K562 (cell line): ENCODE measurements around the gene PLEKHH2. TPM values are rescaled to one million over a fixed set of nuclear protein-coding genes. Genes with fewer than 3 reads are reported as not detected.

Source experiments
- ARID3B ChIP-seq: fragments of 250-450 bp; sonication (Bioruptor Pico); IDR thresholded peaks from 2 replicates; pipeline ENCODE4 v1.4.0; 2020; ENCODE audit warnings: borderline replicate concordance
- BRD9 ChIP-seq: fragments of 450-650 bp; IDR thresholded peaks from 2 replicates; pipeline ENCODE4 v1.6.1; 2018; ENCODE audit warnings: low read depth; ENCODE audit not compliant: partially characterized antibody
- CCAR2 ChIP-seq: fragments of 200-400 bp; formaldehyde crosslinking; IDR thresholded peaks from 2 replicates; pipeline ENCODE4 v1.6.1; 2017; ENCODE audit warnings: mild to moderate bottlenecking, low read depth, low read length
- GABPA ChIP-seq: fragments of 200-800 bp; sonication (Bioruptor generic); conservative IDR thresholded peaks from 2 replicates; pipeline ENCODE4 v1.6.1; 2016; ENCODE audit warnings: low read depth, missing genetic modification characterization, missing compliant biosample characterization
- ILF3 ChIP-seq: fragments of 450-650 bp; IDR thresholded peaks from 2 replicates; pipeline ENCODE4 v1.6.1; 2018; ENCODE audit warnings: antibody characterized with exemption, mild to moderate bottlenecking, moderate library complexity, borderline replicate concordance
- MLLT1 ChIP-seq, 2 experiments: fragments of 450-650 bp; IDR thresholded peaks; 2 replicates each; pipeline ENCODE4 v1.6.1; 2016
- MXD1 ChIP-seq: fragments of 250-450 bp; sonication (Bioruptor Pico); IDR thresholded peaks from 2 replicates; pipeline ENCODE4 v1.8.0; 2021; ENCODE audit warnings: borderline replicate concordance, mild to moderate bottlenecking, moderate library complexity; ENCODE audit not compliant: poor library complexity, severe bottlenecking
- NCOA2 ChIP-seq, 2 experiments: fragments of 450-650 bp; IDR thresholded peaks; 2 replicates each; pipeline ENCODE4 v1.6.1; 2018; ENCODE audit warnings: mild to moderate bottlenecking in 2 of 2, moderate library complexity in 1 of 2; ENCODE audit not compliant: partially characterized antibody in 2 of 2
- NR2C1 ChIP-seq, 2 experiments: fragments of 450-650 bp; IDR thresholded peaks; 2 replicates each; pipeline ENCODE4 v1.6.1; 2017; ENCODE audit warnings: mild to moderate bottlenecking in 2 of 2, antibody characterized with exemption in 1 of 2, inconsistent platforms in 1 of 2, missing compliant biosample characterization in 1 of 2, missing genetic modification characterization in 1 of 2
- SFPQ ChIP-seq: fragments of 200-400 bp; formaldehyde crosslinking; IDR thresholded peaks from 2 replicates; pipeline ENCODE4 v1.6.1; 2017; ENCODE audit warnings: mild to moderate bottlenecking, low read depth, low read length, moderate library complexity
- SMAD3 ChIP-seq: fragments of 450-650 bp; formaldehyde crosslinking; conservative IDR thresholded peaks from 2 replicates; pipeline ENCODE4 v1.4.0; 2020; ENCODE audit warnings: mild to moderate bottlenecking
- THRB ChIP-seq: fragments of 450-650 bp; formaldehyde crosslinking; conservative IDR thresholded peaks from 2 replicates; pipeline ENCODE4 v1.4.0; 2022; ENCODE audit warnings: mild to moderate bottlenecking, missing genetic modification characterization
- ZFP1 ChIP-seq: fragments of 450-650 bp; formaldehyde crosslinking; IDR thresholded peaks from 2 replicates; pipeline ENCODE4 v1.4.0; 2020; ENCODE audit warnings: mild to moderate bottlenecking, mixed read lengths
- ZFX ChIP-seq: sonication (generic); formaldehyde crosslinking; IDR thresholded peaks from 2 replicates; pipeline ENCODE4 v1.8.0; 2022; ENCODE audit warnings: mild to moderate bottlenecking, missing genetic modification reagents, moderate library complexity
- ZNF639 ChIP-seq, 2 experiments: fragments of 200-800 bp in 1 of 2; sonication (Bioruptor generic) in 1 of 2; sonication (generic) in 1 of 2; formaldehyde crosslinking in 1 of 2; IDR thresholded peaks in 1 of 2; conservative IDR thresholded peaks in 1 of 2; 2 replicates each; pipeline versions ENCODE4 v1.5.0 to v1.6.1; 2016 to 2020; ENCODE audit warnings: missing compliant biosample characterization in 1 of 2, missing genetic modification characterization in 1 of 2, missing genetic modification reagents in 1 of 2
- ZNF75A ChIP-seq: fragments of 450-650 bp; formaldehyde crosslinking; IDR thresholded peaks from 2 replicates; pipeline ENCODE4 v1.4.0; 2020; ENCODE audit warnings: mild to moderate bottlenecking
- ZNF77 ChIP-seq: fragments of 250-450 bp; sonication (Bioruptor Pico); IDR thresholded peaks from 2 replicates; pipeline ENCODE4 v1.5.0; 2020
- polyA plus RNA-seq, 8 experiments: library from polyadenylated mRNA; depleted of rRNA in 4 of 8; stranded (reverse) in 5 of 8; unstranded in 3 of 8; fragments of >200 nt; fragmentation: Nextera tagmentation in 2 of 8; fragmentation: Illumina TruSeq in 1 of 8; extraction: Ambion mirVana in 2 of 8; extraction: Trizol in 1 of 8; gene quantifications; 2 replicates each; pipeline versions ENCODE4 v1.2.1 to v1.2.3, GENCODE V29; 2011 to 2014; ENCODE audit warnings: inconsistent platforms in 1 of 8, missing spikeins in 1 of 8
- total RNA-seq, 7 experiments: library from RNA; depleted of rRNA in 6 of 7; stranded (reverse); fragments of >200 nt in 6 of 7; fragmentation: Illumina TruSeq in 2 of 7; extraction: Trizol in 2 of 7; gene quantifications; 2 replicates each; pipeline versions ENCODE4 v1.2.1 to v1.2.3, GENCODE V29; 2011 to 2021; ENCODE audit warnings: low replicate concordance in 1 of 7

PLEKHH2 gene
- total and polyA plus RNA-seq, 9 of the 15 experiments (the other 6 are each of a cell fraction or from before 2014, with no cell fraction given), result 0.77 to 13.5 (median 2.7) TPM

- TF ChIP-seq ZNF639 (CRISPR knock-in tag; conservative IDR thresholded peaks at IDR 0.05 in 1 of 2, IDR thresholded peaks at IDR 0.05 in 1 of 2), result peak in 1 of 2 experiments; percentile 86; a peak in 2 of 4 replicates
- TF ChIP-seq THRB (CRISPR knock-in tag), result no peak
- no peak for TF ChIP-seq SFPQ
- no peak for TF ChIP-seq SMAD3
- TF ChIP-seq BRD9, result peak; percentile 61
- no peak for TF ChIP-seq ZNF75A (CRISPR knock-in tag)
- TF ChIP-seq ILF3, result no peak
- TF ChIP-seq NCOA2 (IDR thresholded peaks at IDR 0.05; ENCODE audit: partially characterized antibody in 2 of 2), result no peak
- peak; percentile 99 for TF ChIP-seq ZFX (CRISPR knock-in tag)
- TF ChIP-seq ZFP1 (CRISPR knock-in tag), result no peak
- TF ChIP-seq ARID3B (CRISPR knock-in tag), result no peak
- peak; percentile 98 for TF ChIP-seq GABPA (tag)
- peak; percentile 75 for TF ChIP-seq MXD1 (CRISPR knock-in tag)
- TF ChIP-seq CCAR2, result no peak
- no peak for TF ChIP-seq ZNF77 (CRISPR knock-in tag)
- peak in 1 of 2 experiments; percentile 44; a peak in 1 of 4 replicates for TF ChIP-seq MLLT1 (IDR thresholded peaks at IDR 0.05)
- TF ChIP-seq NR2C1 (IDR thresholded peaks at IDR 0.05), result peak; percentile 98
- TF ChIP-seq NR2C1 (tag; IDR thresholded peaks at IDR 0.05), result peak; percentile 99
Observed at GRCh38 chr2:43595603-43596412, 41.3 kb upstream of the PLEKHH2 start, which contains the start of gene THADA (continued).
